SW 1271 (cell line): ENCODE measurements around the gene ACKR2.
"Not testable (repeated sequence)": the region's sequence is repeated elsewhere in the genome, so short reads cannot be mapped to it uniquely, and the experiment has no call there.

Source experiments
- DNase-seq, 2 experiments: peaks; one replicate each; lab custom pipeline; 2025; lab: John Stamatoyannopoulos, UW

ACKR2 gene

GRCh38 chr3:42855547-42856380 is 46.5 kb downstream of the ACKR2 start:
- DNase-seq: no peak

- no peak for DNase-seq
Measured at GRCh38 chr3:42856544-42856943, 47.3 kb downstream of the ACKR2 start.

GRCh38 chr3:42864321-42864950 is 55.2 kb downstream of the ACKR2 start:
- DNase-seq: no peak

- DNase-seq: no peak
Measured at GRCh38 chr3:42865256-42865655, 56.0 kb downstream of the ACKR2 start.

GRCh38 chr3:42867138-42867537 is 57.9 kb downstream of the ACKR2 start:
- no peak for DNase-seq

GRCh38 chr3:42868841-42869240 is 59.6 kb downstream of the ACKR2 start:
- no peak for DNase-seq

GRCh38 chr3:42871592-42872196 is 62.4 kb downstream of the ACKR2 start:
- no peak for DNase-seq

GRCh38 chr3:42872718-42873117 is 63.5 kb downstream of the ACKR2 start:
- no peak for DNase-seq

- no peak for DNase-seq
Measured at GRCh38 chr3:42873221-42873982, 64.2 kb downstream of the ACKR2 start.

- DNase-seq: no peak
Measured at GRCh38 chr3:42874749-42875148, 65.5 kb downstream of the ACKR2 start.

GRCh38 chr3:42875325-42876151 is 66.3 kb downstream of the ACKR2 start, which contains the start of gene CYP8B1:
TSS of gene CYP8B1 (minus strand) at chr3:42875879. CDS start at chr3:42875816, 63 bp downstream.
- no peak for DNase-seq

- no peak for DNase-seq
Measured at GRCh38 chr3:42876401-42876800, 67.2 kb downstream of the ACKR2 start.

GRCh38 chr3:42876940-42877720 is 67.9 kb downstream of the ACKR2 start:
- DNase-seq: no peak

- no peak for DNase-seq
Measured at GRCh38 chr3:42877881-42878280, 68.6 kb downstream of the ACKR2 start.

- DNase-seq: no peak
Measured at GRCh38 chr3:42880183-42880582, 70.9 kb downstream of the ACKR2 start.

GRCh38 chr3:42880601-42881451 is 71.6 kb downstream of the ACKR2 start:
- DNase-seq: peak; percentile 74 to 82

GRCh38 chr3:42883251-42883930 is 74.1 kb downstream of the ACKR2 start:
- not testable (repeated sequence) for DNase-seq

- DNase-seq: no peak
Measured at GRCh38 chr3:42884324-42884723, 75.1 kb downstream of the ACKR2 start.

- no peak for DNase-seq
Measured at GRCh38 chr3:42886294-42886822, 77.1 kb downstream of the ACKR2 start.
